Glomerular visceral epithelial cell (primary cell): Measurements from ENCODE around the gene ZNF561.
"Not testable (repeated sequence)": the region's sequence is repeated elsewhere in the genome, so short reads cannot be mapped to it uniquely, and the experiment has no call there.

Source experiments
- DNase-seq: peaks from one replicate; pipeline ENCODE4 v3.0.0-alpha.2; 2016; ENCODE audit errors: extremely low spot score

The ZNF561 gene

DNA sequence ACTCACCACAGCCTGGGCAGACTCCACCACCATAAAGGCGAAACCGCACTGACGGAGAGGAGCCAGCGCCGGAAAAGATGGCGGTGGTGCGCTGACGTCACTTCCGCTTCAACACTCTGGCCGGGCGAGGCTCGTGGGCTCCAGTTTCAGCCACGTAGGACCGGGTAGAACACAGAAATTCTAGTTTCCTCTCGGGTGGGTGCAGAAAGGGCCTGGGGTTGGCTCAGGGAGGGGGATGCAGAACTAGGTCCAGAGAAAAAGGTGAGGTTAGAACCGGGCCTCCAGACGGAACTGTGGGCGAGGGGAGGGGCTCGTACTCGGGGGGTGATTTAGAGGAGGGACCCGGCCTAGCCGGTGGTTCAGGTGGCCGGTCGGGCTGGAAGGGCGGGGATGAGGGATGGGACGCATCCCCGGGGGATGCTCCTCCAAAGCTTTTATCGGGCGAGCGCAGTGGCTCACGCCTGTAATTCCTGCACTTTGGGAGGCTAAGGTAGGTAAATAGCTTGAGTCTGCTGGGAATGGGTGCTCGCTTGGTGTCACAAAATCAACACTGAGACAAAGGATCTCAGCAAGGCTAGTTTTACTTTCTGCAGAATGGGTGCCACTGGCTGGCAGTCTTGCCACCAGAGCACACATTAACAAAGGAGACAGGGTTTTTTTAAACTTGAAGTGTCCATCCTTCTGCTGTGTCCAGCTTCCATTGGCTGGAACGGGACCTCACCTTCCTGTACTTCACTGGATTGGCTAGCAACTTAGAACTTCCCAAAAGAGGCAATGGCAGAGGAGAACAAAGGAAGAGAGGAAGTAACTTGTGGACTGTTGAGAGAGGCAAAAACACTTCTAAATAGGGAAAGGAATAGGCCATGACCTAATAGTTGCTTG is at the start of gene ZNF561:
TSS of gene ZNF561 (minus strand) at position 77 of the 882 bp plus-strand sequence. CDS start 1,776 bp downstream, outside the sequence.
- peak; percentile 91 for DNase-seq

DNA sequence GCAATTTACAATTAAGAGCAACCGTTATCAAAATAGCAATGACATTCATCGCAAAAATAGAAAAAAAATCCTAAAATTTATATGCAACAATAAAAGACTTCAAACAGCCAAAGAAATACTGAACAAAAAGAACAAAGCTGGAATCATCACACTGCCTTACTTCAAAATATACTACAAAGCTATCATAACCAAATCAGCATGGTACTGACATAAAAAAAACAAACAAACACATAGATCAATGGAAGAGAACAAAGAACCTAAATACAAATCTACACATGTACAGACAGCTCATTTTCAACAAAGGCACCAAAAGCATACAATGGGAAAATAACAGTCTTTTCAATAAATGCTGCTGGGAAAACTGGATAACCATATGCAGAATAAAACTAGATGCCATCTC is 47.5 kb upstream of the ZNF561 start:
- no peak for DNase-seq

DNA sequence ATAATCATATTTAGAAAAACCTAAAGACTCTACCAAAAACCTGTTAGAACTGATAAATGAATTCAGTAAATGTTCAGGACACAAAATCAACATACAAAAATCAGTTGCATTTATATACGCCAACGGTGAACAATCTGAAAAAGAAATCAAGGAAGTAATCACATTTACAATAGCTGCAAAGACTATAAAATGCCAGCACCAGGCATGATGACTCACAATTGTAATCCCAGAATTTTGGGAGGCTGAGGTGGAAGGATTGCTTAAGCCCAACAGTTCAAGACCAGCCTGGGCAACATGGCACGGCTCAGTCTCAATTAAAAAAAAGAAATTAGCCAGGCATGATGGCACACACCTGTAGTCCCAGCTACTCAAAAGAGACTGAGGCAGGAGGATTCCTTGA is 46.9 kb upstream of the ZNF561 start:
- DNase-seq = no peak

DNA sequence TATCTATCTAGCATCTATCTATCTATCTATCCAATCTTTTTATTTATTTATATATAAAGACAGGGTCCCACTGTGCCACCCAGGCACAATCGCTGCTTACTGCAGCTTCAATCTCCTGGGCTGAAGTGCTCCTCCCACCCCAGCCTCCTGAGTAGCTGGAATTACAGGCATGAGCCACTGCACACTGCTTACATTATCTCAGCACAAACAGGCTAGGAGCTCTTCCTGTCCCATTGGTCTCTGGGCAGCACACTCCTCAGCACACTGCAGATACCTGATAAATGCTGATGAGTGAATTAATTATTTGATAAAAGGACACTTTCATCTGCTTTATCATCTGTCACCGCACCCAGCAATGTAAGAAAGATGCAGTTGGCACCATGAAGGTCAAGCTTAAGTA is 37.7 kb upstream of the ZNF561 start:
- DNase-seq = no peak

DNA sequence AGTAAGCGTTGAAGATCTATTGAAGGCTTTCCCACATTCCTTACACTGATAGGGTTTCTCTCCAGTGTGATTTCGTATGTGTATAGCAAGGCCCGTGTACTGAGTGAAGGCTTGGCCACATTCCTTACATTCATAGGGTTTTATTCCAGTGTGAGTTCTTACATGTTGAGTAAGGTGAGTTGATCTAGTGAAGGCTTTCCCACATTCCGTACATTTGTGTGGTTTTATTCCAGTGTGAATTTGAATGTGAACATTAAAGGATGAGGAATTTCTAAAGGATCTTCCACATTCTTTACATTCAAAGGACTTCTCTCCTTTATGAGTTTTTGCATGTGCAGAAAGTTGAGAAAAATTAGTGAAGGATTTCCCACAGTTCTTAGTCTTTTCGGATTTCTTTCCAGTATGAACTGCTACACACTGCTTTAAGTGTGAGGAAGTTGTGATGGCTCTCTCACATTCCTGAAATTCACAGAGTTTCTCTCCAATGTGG is 32.1 kb upstream of the ZNF561 start:
- DNase-seq = not testable (repeated sequence)

DNA sequence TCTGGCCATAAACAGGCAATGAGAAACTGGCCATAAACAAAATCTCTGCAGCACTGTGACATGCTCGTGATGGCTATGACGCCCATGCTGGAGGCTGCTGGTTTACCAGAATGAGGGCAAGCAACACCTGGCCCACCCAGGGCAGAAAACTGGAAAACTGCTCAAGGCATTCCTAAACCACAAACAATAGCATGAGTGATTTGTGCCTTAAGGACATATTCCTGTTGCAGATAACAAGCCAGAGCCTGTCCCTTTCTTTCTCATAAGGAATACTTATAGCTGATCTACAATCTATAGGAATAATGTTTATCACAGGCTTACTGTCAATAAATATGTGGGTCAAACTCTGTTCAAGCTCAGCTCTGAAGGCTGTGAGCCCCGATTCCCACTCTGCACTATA is 30.4 kb upstream of the ZNF561 start:
- not testable (repeated sequence) for DNase-seq

DNA sequence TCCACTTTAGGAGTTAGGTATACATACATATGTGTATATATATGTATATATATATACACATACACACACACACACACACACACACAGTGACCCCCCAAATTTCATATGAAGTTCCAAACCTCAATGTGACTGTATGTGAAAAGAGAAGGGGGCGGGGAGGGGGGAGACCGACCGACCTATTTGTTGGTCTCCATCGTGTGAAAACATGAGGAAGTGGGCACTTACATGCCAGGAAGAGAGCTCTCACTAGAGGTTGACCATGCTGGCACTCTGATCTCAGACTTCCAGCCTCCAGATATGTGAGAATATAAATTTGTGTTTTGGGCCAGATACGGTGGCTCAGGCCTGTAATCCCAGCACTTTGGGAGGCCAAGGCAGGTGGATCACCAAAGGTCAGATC is 29.3 kb upstream of the ZNF561 start:
- no peak for DNase-seq

DNA sequence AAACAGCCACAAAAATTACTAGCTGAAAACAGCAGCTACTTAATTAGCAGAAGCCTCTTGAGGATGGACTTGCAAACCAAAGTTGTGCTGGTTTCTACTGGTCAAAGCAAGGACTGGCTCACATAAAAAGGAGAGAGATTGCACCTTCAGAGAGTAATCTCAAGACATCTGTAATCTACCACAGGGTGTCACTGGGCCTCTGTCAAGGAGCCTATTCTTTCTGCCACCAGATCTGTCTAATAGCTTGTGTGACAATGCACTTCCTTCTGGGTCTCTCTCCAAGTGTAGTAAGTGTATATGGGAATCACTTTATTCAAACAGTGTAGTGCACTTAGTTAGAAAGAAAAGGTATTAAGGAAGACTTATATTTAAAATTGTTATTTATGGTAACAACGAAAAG is 24.4 kb upstream of the ZNF561 start:
- no peak for DNase-seq

DNA sequence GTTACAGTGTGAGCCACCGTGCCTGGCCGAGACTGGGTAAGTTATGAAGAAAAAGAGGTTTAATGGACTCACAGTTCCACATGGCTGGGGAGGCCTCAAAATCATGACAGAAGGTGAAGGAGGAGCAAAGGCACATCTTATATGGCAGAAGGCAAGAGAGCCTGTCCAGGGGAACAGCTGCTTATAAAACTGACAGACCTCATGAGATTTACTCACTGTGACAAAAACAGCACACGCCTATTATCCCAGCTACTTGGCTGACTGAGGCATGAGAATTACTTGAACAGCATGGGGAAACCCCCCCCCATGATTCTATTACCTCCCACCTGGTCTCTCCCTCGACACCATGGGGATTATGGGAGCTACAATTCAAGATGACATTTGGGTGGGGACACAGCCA is 23.4 kb upstream of the ZNF561 start:
- no peak for DNase-seq

DNA sequence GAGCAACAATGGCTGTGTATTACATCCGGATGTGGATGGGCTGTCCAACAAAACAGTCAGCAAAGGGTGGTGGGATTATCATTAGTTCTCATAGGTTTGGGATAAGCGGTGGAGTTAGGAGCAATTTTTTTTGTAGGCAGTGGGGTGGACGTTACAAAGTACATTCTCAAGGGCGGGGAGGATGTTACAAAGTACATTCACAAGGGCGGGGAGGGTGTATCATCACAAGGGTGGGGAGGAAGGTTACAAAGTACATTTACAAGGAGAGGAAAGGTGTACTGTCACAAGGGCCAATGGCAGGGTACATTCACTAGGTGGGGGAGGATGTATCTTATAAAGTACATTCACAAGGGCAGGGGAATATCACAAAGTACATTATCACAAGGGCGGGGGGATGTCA is 20.8 kb upstream of the ZNF561 start:
- no peak for DNase-seq

DNA sequence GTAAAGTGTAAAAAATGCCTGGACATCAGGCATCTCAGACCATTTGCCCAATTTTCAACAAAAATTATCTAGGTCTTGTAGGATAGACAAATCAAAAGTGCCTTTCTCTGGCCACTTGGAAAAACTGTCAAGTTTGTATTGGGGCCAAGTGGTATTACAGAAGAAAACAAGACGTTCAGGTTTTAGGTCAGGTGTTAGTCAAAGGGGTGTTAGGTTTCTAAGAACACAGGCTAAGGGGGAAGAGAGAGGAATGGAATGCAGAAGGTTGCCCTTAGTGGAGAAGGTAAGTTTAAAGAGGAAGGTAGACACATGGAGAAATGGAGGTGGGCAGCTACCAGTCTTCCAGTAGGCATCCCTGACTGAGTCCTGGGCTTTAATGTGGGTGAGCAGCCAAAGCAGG is 19.9 kb upstream of the ZNF561 start:
- no peak for DNase-seq

DNA sequence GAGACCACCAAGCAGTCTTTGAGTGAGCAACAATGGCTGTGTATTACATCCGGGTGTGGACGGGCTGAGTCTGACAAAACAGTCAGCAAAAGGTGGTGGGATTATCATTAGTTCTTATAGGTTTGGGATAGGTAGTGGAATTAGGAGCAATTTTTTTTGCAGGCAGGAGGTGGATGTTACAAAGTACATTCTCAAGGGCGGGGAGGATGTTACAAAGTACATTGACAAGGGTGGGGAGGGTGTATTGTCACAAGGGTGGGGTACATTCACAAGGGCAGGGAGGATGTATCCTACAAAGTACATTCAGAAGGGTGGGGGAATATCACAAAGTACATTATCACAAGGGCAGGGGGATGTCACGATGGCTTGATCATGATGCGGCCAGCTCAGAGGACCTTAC is 15.0 kb upstream of the ZNF561 start:
- no peak for DNase-seq

DNA sequence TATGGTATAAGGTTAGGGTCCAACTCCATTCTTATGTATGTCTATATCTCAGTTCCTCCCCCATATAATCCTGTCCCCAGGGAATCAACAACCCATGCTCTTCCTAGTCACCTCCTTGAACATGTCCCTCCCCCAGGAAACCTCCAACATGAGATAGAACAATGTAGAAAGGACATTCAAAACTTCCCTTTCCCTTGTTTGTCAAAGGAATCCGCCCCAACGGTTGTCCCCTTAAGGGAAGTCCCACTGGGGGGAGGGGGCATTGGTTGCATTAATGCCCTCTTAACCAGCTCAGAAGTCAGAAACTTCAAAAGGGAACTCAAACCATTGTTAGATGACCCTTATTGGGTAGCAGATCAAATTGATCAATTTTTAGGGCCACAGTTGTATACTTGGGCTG is 6.8 kb upstream of the ZNF561 start:
- DNase-seq = no peak

DNA sequence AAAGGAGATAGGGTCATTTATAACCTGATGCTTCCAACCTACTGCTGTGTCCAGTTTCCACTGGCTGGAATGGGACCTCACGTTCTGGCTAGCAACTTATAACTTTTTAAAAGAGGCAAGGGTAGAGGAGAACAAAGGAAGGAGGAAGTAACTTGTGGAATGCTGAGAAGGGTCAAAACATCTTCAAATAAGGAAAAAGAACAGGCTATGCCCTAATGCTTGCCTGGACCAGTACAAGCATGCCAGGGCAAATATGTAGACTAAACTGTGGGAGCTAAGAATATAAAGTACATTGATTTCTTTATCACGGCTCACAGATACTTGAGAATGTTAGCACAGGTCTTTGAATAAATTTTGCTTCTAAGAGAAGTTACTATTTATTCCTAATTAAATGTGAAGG is 1.5 kb upstream of the ZNF561 start:
- DNase-seq = no peak

DNA sequence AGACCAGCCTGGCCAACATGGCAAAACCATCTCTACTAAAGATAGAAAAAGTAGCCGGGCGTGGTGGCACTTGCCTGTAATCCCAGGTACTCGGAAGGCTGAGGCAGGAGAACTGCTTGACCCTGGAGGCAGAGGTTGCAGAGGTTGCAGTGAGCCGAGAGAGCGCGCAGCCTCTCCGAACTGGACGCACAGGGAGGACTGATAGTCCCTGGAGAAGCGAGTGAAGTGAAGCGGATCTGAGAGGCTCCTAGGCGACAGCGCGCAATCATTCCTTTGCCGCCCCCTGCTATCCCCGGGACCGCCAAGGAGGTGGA is 233 bp downstream of the ZNF561 start:
- DNase-seq = no peak

DNA sequence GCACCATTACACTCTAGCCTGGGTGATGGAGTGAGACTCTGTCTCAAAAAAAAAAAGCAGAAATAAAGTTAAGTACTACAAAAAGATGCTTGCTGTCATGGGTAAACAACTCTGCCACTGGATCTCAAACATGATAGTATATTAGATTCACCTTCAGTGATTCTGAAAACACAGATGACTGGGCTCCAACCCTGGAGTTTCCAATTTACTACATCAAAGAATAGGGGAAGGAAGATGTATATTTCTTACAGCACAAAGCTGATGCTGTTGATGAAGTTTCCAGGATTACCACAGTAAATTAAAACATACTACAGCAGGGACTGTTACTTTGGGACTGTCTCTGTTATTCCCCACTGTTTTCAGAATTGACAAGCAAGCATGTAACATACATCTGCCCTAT is 5.2 kb downstream of the ZNF561 start:
- no peak for DNase-seq

DNA sequence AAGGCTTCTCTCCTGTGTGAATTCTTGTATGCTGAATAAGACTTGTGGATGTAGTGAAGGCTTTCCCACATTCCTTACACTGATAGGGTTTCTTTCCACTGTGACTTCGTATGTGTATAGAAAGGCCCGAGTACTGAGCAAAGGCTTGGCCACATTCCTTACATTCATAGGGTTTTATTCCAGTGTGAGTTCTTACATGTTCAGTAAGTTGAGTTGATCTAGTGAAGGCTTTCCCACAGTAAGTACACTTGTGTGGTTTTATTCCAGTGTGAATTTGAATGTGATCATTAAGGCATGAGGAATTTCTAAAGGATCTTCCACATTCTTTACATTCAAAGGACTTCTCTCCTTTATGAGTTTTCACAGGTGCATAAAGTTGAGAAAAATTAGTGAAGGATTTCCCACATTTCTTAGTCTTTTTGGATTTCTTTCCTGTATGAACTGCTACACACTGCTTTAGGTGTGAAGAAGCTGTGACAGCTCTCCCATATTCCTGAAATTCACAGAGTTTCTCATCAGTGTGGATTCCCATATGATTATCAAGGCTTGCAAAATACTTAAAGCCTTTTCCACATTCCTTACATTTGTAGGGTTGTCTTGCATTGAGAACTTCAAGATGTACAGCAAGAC is 10.4 kb downstream of the ZNF561 start:
- DNase-seq = no peak

DNA sequence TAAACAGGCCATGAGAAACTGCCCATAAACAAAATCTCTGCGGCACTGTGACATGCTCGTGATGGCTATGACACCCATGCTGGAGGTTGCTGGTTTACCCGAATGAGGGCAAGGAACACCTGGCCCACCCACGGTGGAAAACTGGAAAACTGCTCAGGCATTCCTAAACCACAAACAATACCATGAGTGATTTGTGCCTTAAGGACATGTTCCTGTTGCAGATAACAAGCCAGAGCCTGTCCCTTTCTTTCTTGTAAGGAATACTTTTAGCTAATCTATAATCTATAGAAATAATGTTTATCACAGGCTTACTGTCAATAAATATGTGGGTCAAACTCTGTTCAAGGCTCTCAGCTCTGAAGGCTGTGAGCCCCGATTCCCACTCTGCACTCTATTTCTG is 12.1 kb downstream of the ZNF561 start:
- DNase-seq = no peak

DNA sequence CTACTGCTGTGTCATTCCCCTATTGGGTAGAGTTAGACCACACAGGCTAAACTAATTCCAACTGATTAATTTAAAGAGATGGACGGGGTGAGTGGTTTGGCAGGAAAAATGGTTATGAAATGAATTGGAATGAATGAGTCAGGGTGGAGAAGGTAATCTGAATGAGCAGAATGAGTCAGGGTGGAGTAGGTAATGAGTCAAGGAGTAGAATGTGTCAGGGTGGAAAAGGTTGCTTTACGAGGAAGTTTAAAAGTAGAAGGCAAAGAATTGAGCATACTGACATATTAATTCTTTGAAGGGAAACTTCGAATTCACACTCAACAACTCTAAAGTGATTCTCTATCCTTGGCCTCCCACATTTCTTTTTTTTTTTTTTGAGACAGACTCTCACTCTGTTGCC is 24.0 kb downstream of the ZNF561 start:
- peak; percentile 68 for DNase-seq

DNA sequence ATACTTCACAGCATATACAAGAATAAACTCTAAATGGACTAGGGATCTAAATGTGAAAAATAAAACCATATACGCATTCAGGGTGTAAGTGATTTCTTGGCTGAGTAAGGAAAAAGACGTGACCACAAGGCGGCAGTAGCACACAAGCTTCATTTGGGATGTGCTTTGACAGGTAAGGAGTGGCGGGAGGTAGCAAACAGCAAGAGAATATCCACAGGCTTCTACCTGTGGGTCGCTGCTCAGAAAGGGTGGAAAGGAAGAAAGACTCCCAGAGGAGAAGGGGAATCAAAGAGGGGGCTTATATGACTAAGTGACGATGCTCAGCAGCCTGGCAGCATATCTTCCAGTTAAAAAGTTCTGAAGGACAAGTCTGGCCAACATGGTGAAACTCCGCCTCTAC is 34.3 kb downstream of the ZNF561 start:
- peak; percentile 73 for DNase-seq

DNA sequence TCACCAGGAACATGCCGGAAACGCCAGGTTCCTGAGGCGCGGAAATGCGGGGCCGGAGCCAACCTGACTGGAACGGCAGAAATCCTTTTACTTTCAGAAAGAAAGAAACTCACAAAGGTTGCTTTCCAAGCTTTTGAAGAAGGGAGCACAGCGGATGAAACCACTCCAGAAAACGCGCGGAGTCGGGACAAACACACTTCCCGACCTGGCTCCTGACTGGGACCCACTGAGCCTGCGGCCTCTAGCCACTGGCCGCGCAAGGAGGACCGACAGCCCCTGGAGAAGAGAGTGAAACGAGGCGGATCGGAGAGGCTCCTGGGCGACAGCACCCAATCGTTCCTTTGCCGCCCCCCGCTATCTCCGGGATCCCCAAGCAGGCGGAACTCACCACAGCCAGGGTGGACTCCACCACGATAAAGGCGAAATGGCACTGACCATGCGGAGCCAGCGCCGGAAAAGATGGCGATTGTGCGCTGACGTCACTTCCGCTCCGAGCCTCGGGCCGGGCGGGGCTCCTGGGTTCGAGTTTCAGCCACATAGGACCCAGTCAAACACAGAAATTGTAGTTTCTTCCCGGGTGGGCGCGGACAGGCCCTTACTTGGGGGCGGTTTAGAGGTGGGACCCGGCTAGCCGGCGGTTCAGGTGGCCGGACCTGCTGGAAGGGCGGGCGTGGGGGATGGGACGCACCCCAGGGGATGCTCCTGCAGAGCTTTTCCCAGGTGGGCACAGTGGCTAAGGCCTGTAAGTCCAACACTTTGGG is 36.8 kb downstream of the ZNF561 start, which contains the start of gene ZNF121:
TSS of gene ZNF121 (minus strand) at position 432 of the 761 bp plus-strand sequence. CDS start 16,407 bp downstream, outside the sequence.
- DNase-seq = peak; percentile 82

DNA sequence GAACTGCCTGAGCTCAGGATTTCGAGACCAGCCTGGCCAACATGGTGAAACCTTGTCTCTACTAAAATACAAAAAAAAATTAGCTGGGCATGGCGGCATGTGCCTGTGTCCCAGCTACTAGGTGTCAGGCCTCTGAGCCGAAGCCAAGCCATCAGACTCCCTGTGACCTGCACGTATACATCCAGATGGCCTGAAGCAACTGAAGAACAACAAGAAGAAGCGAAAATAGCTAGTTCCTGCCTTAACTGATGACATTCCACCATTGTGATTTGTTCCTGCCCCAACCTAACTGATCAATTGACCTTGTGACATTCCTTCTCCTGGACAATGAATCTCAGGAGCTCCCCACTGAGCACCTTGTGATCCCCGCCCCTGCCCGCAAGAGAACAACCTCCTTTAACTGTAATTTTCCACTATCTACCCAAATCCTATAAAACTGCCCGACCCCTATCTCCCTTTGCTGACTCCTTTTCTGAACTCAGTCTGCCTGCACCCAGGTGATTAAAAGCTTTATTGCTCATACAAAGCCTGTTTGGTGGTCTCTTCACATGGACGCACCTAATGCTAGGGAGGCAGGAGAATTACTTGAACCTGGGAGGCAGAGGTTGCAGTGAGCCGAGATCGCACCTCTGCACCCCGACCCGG is 38.8 kb downstream of the ZNF561 start:
- DNase-seq = not testable (repeated sequence)
